GM19035 (cell line): ENCODE measurements around the gene KNOP1.

Source experiments
- ATAC-seq: cut with Tn5 transposase; IDR thresholded peaks from one replicate; pipeline ENCODE4 v1.9.1; 2021; ENCODE audit not compliant: unreplicated experiment

The KNOP1 gene

GRCh38 chr16:19708296-19709205, 9.5 kb downstream of the KNOP1 start:
- ATAC-seq: no peak

- no peak for ATAC-seq
These were observed 10.3 kb downstream of the KNOP1 start for GRCh38 chr16:19707569-19708295.

- ATAC-seq: no peak
These were observed 11.2 kb downstream of the KNOP1 start for GRCh38 chr16:19706846-19707245.

- no peak for ATAC-seq
These were observed 12.2 kb downstream of the KNOP1 start for GRCh38 chr16:19705843-19706242.

- no peak for ATAC-seq
These were observed 12.9 kb downstream of the KNOP1 start for GRCh38 chr16:19705146-19705501.

GRCh38 chr16:19704321-19705145, 13.5 kb downstream of the KNOP1 start:
- ATAC-seq: no peak

- no peak for ATAC-seq
These were observed 14.7 kb downstream of the KNOP1 start for GRCh38 chr16:19703172-19703889.

- no peak for ATAC-seq
These were observed 16.9 kb downstream of the KNOP1 start for GRCh38 chr16:19701091-19701490.

GRCh38 chr16:19700319-19700781, 17.7 kb downstream of the KNOP1 start:
- no peak for ATAC-seq

GRCh38 chr16:19699472-19699871, 18.6 kb downstream of the KNOP1 start:
- ATAC-seq: no peak

- ATAC-seq: no peak
These were observed 19.3 kb downstream of the KNOP1 start for GRCh38 chr16:19698480-19699465.

- no peak for ATAC-seq
These were observed 20.2 kb downstream of the KNOP1 start for GRCh38 chr16:19697756-19698318.

- ATAC-seq: no peak
These were observed 21.1 kb downstream of the KNOP1 start for GRCh38 chr16:19696961-19697360.

GRCh38 chr16:19696328-19696727, 21.7 kb downstream of the KNOP1 start:
- ATAC-seq: no peak

- no peak for ATAC-seq
These were observed 23.0 kb downstream of the KNOP1 start for GRCh38 chr16:19694989-19695388.

GRCh38 chr16:19691161-19691711, 26.8 kb downstream of the KNOP1 start:
- ATAC-seq: no peak

GRCh38 chr16:19690196-19690595, 27.8 kb downstream of the KNOP1 start:
- ATAC-seq: no peak

GRCh38 chr16:19689342-19689741, 28.7 kb downstream of the KNOP1 start:
- ATAC-seq: no peak
